AG10803 (cell line): ENCODE results near the gene SLC35E2B.

Experiments
- DNase-seq: peaks from one replicate; pipeline ENCODE4 v3.0.0; 2010; ENCODE audit warnings: low read depth
- H3K4me3 ChIP-seq: 2 replicates; pipeline ENCODE4 v1.5.1; 2011; ENCODE audit warnings: mild to moderate bottlenecking, low read length, control low read depth
- CTCF ChIP-seq: conservative IDR thresholded peaks from 2 replicates; pipeline ENCODE4 v1.5.1; 2011; ENCODE audit warnings: mild to moderate bottlenecking, low read length, control low read depth, inconsistent platforms

Gene SLC35E2B

GRCh38 chr1:1617925-1618324 lies 74.7 kb downstream of the SLC35E2B start:
- no peak overlapping the region; the same call in 1 of the 2 replicates for H3K4me3 ChIP-seq
- DNase-seq = no peak
- no peak for TF ChIP-seq CTCF

- DNase-seq = no peak
- no peak overlapping the region for H3K4me3 ChIP-seq
- no peak for TF ChIP-seq CTCF
These were observed 75.1 kb downstream of the SLC35E2B start for GRCh38 chr1:1617516-1617915.

- peak overlapping the region; percentile 71 for H3K4me3 ChIP-seq
- no peak for TF ChIP-seq CTCF
- no peak for DNase-seq
These were observed 75.8 kb downstream of the SLC35E2B start for GRCh38 chr1:1616838-1617237.

- no peak for TF ChIP-seq CTCF
- peak; percentile 35 for DNase-seq
- peak overlapping the region; percentile 71 for H3K4me3 ChIP-seq
These were observed 76.4 kb downstream of the SLC35E2B start for GRCh38 chr1:1616045-1616790.

GRCh38 chr1:1615256-1616044 lies 77.1 kb downstream of the SLC35E2B start, which contains the start of gene MIB2:
Gene MIB2, plus strand, starts transcription at chr1:1615500. Its CDS starts 7,953 bp downstream, at chr1:1623453.
- peak; percentile 93 for DNase-seq
- no peak for TF ChIP-seq CTCF
- H3K4me3 ChIP-seq = peak within 1 kb of the TSS; percentile 97

GRCh38 chr1:1614954-1615255 lies 77.7 kb downstream of the SLC35E2B start:
- TF ChIP-seq CTCF = no peak
- no peak for DNase-seq

More at GRCh38 chr1:1614954-1615255, 77.7 kb downstream of the SLC35E2B start:
- H3K4me3 ChIP-seq = peak overlapping the region; percentile 97
